ENCODE measurements around the gene SERPINB13. TPM values are rescaled to one million over a fixed set of nuclear protein-coding genes. Genes with fewer than 3 reads are reported as not detected.

The SERPINB13 gene
- not detected for total RNA-seq

GRCh38 chr18:63586966-63587365, at the start of gene SERPINB13:
Gene SERPINB13, plus strand, starts transcription at chr18:63587343. Its CDS starts 1,325 bp downstream, at chr18:63588668.
- no peak for ATAC-seq
- Mint-ChIP-seq H3K27ac (no peak within 1 kb of the TSS), H3K36me3 (no peaks in the 10 kb centered on the region), H3K9me3 (no peaks in the 10 kb centered on the region)
- DNase-seq (ENCODE audit: low spot score in 2 of 2), result no peak

GRCh38 chr18:63539904-63540510, 47.1 kb upstream of the SERPINB13 start:
- H3K9me3 Mint-ChIP-seq, result no peaks in the 10 kb centered on the region
- ATAC-seq (no peak), DNase-seq (ENCODE audit: low spot score in 2 of 2) (no peak)
- H3K36me3 Mint-ChIP-seq, result no peaks in the 10 kb centered on the region
- no peak overlapping the region for H3K27ac Mint-ChIP-seq

GRCh38 chr18:63542069-63542468, 45.1 kb upstream of the SERPINB13 start, which contains the start of gene SERPINB12:
Gene SERPINB12, plus strand, starts transcription at chr18:63542369. Its CDS starts 13,791 bp downstream, at chr18:63556160.
- no peaks in the 10 kb centered on the region for H3K36me3 Mint-ChIP-seq
- no peak within 1 kb of the TSS for H3K27ac Mint-ChIP-seq
- ATAC-seq (no peak), DNase-seq (ENCODE audit: low spot score in 2 of 2) (no peak)
- H3K9me3 Mint-ChIP-seq, result no peaks in the 10 kb centered on the region

GRCh38 chr18:63544017-63544416, 43.1 kb upstream of the SERPINB13 start:
- ATAC-seq (no peak), DNase-seq (ENCODE audit: low spot score in 2 of 2) (no peak)
- Mint-ChIP-seq H3K27ac (no peak overlapping the region), H3K9me3 (no peaks in the 10 kb centered on the region), H3K36me3 (no peaks in the 10 kb centered on the region)

- DNase-seq (ENCODE audit: low spot score in 2 of 2), result no peak
- Mint-ChIP-seq H3K36me3 (no peaks in the 10 kb centered on the region), H3K9me3 (no peaks in the 10 kb centered on the region), H3K27ac (no peak overlapping the region)
- ATAC-seq, result no peak
Observed at GRCh38 chr18:63545000-63545399, 42.1 kb upstream of the SERPINB13 start.

- Mint-ChIP-seq H3K9me3 (no peaks in the 10 kb centered on the region), H3K36me3 (no peaks in the 10 kb centered on the region), H3K27ac (no peak overlapping the region)
Observed at GRCh38 chr18:63550068-63550467, 37.1 kb upstream of the SERPINB13 start.

GRCh38 chr18:63551769-63552168, 35.4 kb upstream of the SERPINB13 start:
- H3K36me3 Mint-ChIP-seq, result no peaks in the 10 kb centered on the region
- ATAC-seq (no peak), DNase-seq (ENCODE audit: low spot score in 2 of 2) (no peak)
- no peak overlapping the region for H3K27ac Mint-ChIP-seq
- H3K9me3 Mint-ChIP-seq, result no peaks in the 10 kb centered on the region

More at GRCh38 chr18:63550068-63550467, 37.1 kb upstream of the SERPINB13 start:
- no peak for DNase-seq (ENCODE audit: low spot score in 2 of 2)
- no peak for ATAC-seq

GRCh38 chr18:63552581-63552980, 34.6 kb upstream of the SERPINB13 start:
- Mint-ChIP-seq H3K9me3 (no peaks in the 10 kb centered on the region), H3K27ac (no peak overlapping the region), H3K36me3 (no peaks in the 10 kb centered on the region)
- DNase-seq (ENCODE audit: low spot score in 2 of 2) (no peak), ATAC-seq (no peak)

GRCh38 chr18:63553081-63553480, 34.1 kb upstream of the SERPINB13 start:
- DNase-seq (ENCODE audit: low spot score in 2 of 2), result no peak
- no peaks in the 10 kb centered on the region for H3K36me3 Mint-ChIP-seq

GRCh38 chr18:63559567-63560491, 27.3 kb upstream of the SERPINB13 start:
- Mint-ChIP-seq H3K27ac (no peak overlapping the region), H3K36me3 (no peaks in the 10 kb centered on the region), H3K9me3 (no peaks in the 10 kb centered on the region)
- no peak for ATAC-seq
- no peak for DNase-seq (ENCODE audit: low spot score in 2 of 2)

More at GRCh38 chr18:63553081-63553480, 34.1 kb upstream of the SERPINB13 start:
- no peak overlapping the region for H3K27ac Mint-ChIP-seq
- ATAC-seq, result no peak
- no peaks in the 10 kb centered on the region for H3K9me3 Mint-ChIP-seq

GRCh38 chr18:63562284-63562683, 24.9 kb upstream of the SERPINB13 start:
- H3K27ac Mint-ChIP-seq, result no peak overlapping the region
- ATAC-seq, result no peak
- no peaks in the 10 kb centered on the region for H3K9me3 Mint-ChIP-seq
- H3K36me3 Mint-ChIP-seq, result no peaks in the 10 kb centered on the region
- DNase-seq (ENCODE audit: low spot score in 2 of 2), result no peak

GRCh38 chr18:63564021-63564420, 23.1 kb upstream of the SERPINB13 start:
- Mint-ChIP-seq H3K27ac (no peak overlapping the region), H3K9me3 (no peaks in the 10 kb centered on the region), H3K36me3 (no peaks in the 10 kb centered on the region)
- no peak for ATAC-seq
- no peak for DNase-seq (ENCODE audit: low spot score in 2 of 2)

GRCh38 chr18:63564561-63564960, 22.6 kb upstream of the SERPINB13 start:
- Mint-ChIP-seq H3K27ac (no peak overlapping the region), H3K36me3 (no peaks in the 10 kb centered on the region), H3K9me3 (no peaks in the 10 kb centered on the region)
- no peak for ATAC-seq
- DNase-seq (ENCODE audit: low spot score in 2 of 2), result no peak

GRCh38 chr18:63567276-63567675, 19.9 kb upstream of the SERPINB13 start:
- H3K36me3 Mint-ChIP-seq, result no peaks in the 10 kb centered on the region
- no peaks in the 10 kb centered on the region for H3K9me3 Mint-ChIP-seq
- ATAC-seq, result no peak
- no peak for DNase-seq (ENCODE audit: low spot score in 2 of 2)
- H3K27ac Mint-ChIP-seq, result no peak overlapping the region

GRCh38 chr18:63567825-63568224, 19.3 kb upstream of the SERPINB13 start:
- H3K36me3 Mint-ChIP-seq, result no peaks in the 10 kb centered on the region

GRCh38 chr18:63570721-63571120, 16.4 kb upstream of the SERPINB13 start:
- DNase-seq (ENCODE audit: low spot score in 2 of 2) (no peak), ATAC-seq (no peak)
- H3K9me3 Mint-ChIP-seq, result no peaks in the 10 kb centered on the region
- no peak overlapping the region for H3K27ac Mint-ChIP-seq
- no peaks in the 10 kb centered on the region for H3K36me3 Mint-ChIP-seq

More at GRCh38 chr18:63567825-63568224, 19.3 kb upstream of the SERPINB13 start:
- Mint-ChIP-seq H3K27ac (no peak overlapping the region), H3K9me3 (no peaks in the 10 kb centered on the region)
- no peak for ATAC-seq
- no peak for DNase-seq (ENCODE audit: low spot score in 2 of 2)

GRCh38 chr18:63575681-63576080, 11.5 kb upstream of the SERPINB13 start:
- no peaks in the 10 kb centered on the region for H3K9me3 Mint-ChIP-seq
- no peak overlapping the region for H3K27ac Mint-ChIP-seq
- no peaks in the 10 kb centered on the region for H3K36me3 Mint-ChIP-seq
- no peak for DNase-seq (ENCODE audit: low spot score in 2 of 2)
- no peak for ATAC-seq
